K562 (cell line): ENCODE data around the gene SYDE1.

Experiments used
- BDP1 ChIP-seq: IDR thresholded peaks from 3 replicates; pipeline ENCODE4 v1.6.1; 2011; ENCODE audit not compliant: insufficient read length, insufficient read depth
- BMI1 ChIP-seq: fragments of 150-350 bp; IDR thresholded peaks from 2 replicates; pipeline ENCODE4 v1.6.1; 2014; ENCODE audit warnings: low read length
- CBX3 ChIP-seq, 2 experiments: IDR thresholded peaks; 1 replicate in 1 of 2; 2 replicates in 1 of 2; pipeline ENCODE4 v1.6.1; 2012; ENCODE audit warnings: inconsistent platforms in 2 of 2, low read length in 2 of 2, borderline replicate concordance in 1 of 2, control low read depth in 1 of 2
- CCAR2 ChIP-seq: fragments of 200-400 bp; formaldehyde crosslinking; IDR thresholded peaks from 2 replicates; pipeline ENCODE4 v1.6.1; 2017; ENCODE audit warnings: mild to moderate bottlenecking, low read depth, low read length
- CHD2 ChIP-seq: IDR thresholded peaks from 2 replicates; pipeline ENCODE4 v1.6.1; 2011; ENCODE audit warnings: low read depth, low read length
- CTCF ChIP-seq, 3 experiments: IDR thresholded peaks in 2 of 3; conservative IDR thresholded peaks in 1 of 3; 2 replicates each; pipeline ENCODE4 v1.5.1; 2011 to 2012; ENCODE audit warnings: low read length in 3 of 3, mild to moderate bottlenecking in 3 of 3, control low read depth in 2 of 3, improper control_type of control experiment in 1 of 3, inconsistent platforms in 1 of 3, low read depth in 1 of 3, mixed read lengths in 1 of 3, moderate library complexity in 1 of 3; ENCODE audit not compliant: insufficient read depth in 2 of 3
- HNRNPL ChIP-seq: fragments of 200-400 bp; formaldehyde crosslinking; IDR thresholded peaks from 2 replicates; pipeline ENCODE4 v1.6.1; 2017; ENCODE audit warnings: low read depth, mild to moderate bottlenecking, low read length
- JUND ChIP-seq, 2 experiments: IDR thresholded peaks; 2 replicates in 1 of 2; 3 replicates in 1 of 2; pipeline ENCODE4 v1.6.1; 2011; ENCODE audit warnings: borderline replicate concordance in 2 of 2, low read depth in 2 of 2, low read length in 2 of 2, improper control_type of control experiment in 1 of 2, missing biosample characterization in 1 of 2, missing genetic modification characterization in 1 of 2, missing genetic modification reagents in 1 of 2
- POLR2A ChIP-seq: fragments of 450-650 bp; conservative IDR thresholded peaks from 2 replicates; pipeline ENCODE4 v1.6.1; 2016
- PREB ChIP-seq: sonication (generic); formaldehyde crosslinking; IDR thresholded peaks from 2 replicates; pipeline ENCODE4 v1.8.1; 2023; ENCODE audit warnings: mild to moderate bottlenecking, missing genetic modification reagents
- RBFOX2 ChIP-seq: fragments of 200-400 bp; formaldehyde crosslinking; IDR thresholded peaks from 2 replicates; pipeline ENCODE4 v1.6.1; 2017; ENCODE audit warnings: low read depth, mild to moderate bottlenecking, low read length, moderate library complexity
- SMC3 ChIP-seq: conservative IDR thresholded peaks from 2 replicates; pipeline ENCODE4 v1.6.1; 2011; ENCODE audit warnings: low read depth, low read length, improper control_type of control experiment; ENCODE audit not compliant: insufficient read depth
- TEAD4 ChIP-seq, 2 experiments: sonication (generic) in 1 of 2; formaldehyde crosslinking in 1 of 2; IDR thresholded peaks; 2 replicates each; pipeline versions ENCODE4 v1.6.1 to v1.8.0; 2012 to 2022; ENCODE audit warnings: borderline replicate concordance in 1 of 2, inconsistent platforms in 1 of 2, low read length in 1 of 2, mild to moderate bottlenecking in 1 of 2, missing genetic modification reagents in 1 of 2
- TGIF2 ChIP-seq: sonication (generic); formaldehyde crosslinking; IDR thresholded peaks from 2 replicates; pipeline ENCODE4 v1.8.1; 2022; ENCODE audit warnings: mild to moderate bottlenecking, missing genetic modification reagents, moderate library complexity

- TF ChIP-seq TGIF2 (CRISPR knock-in tag) (no peak), RBFOX2 (no peak), HNRNPL (no peak), SMC3 (no peak), POLR2A (no peak), CCAR2 (no peak), TEAD4 (IDR thresholded peaks at IDR 0.05; ENCODE audit: low read length) (no peak), TEAD4 (CRISPR knock-in tag; IDR thresholded peaks at IDR 0.05; ENCODE audit: borderline replicate concordance) (no peak), CTCF (IDR thresholded peaks at IDR 0.05 in 2 of 3, conservative IDR thresholded peaks at IDR 0.05 in 1 of 3; ENCODE audit: insufficient read depth in 2 of 3, low read depth in 1 of 3, low read length in 3 of 3) (no peak), JUND (IDR thresholded peaks at IDR 0.05; ENCODE audit: borderline replicate concordance, low read depth, low read length) (no peak), JUND (tag; IDR thresholded peaks at IDR 0.05; ENCODE audit: borderline replicate concordance, low read depth, low read length) (no peak), CHD2 (no peak), PREB (no peak), BDP1 (no peak), BMI1 (no peak), CBX3 (IDR thresholded peaks at IDR 0.05; ENCODE audit: borderline replicate concordance in 1 of 2, low read length in 2 of 2) (no peak)
Measured at GRCh38 chr19:15128162-15128770, 21.1 kb downstream of the SYDE1 start.
